RWPE2 (cell line): Measurements from ENCODE around the gene CFAP73.

Experiments used
- ATAC-seq: fragments of 200-7000 bp; cut with Tn5 transposase; 3 replicates; pipeline ENCODE4 v1.9.1; 2021; ENCODE audit warnings: low read depth
- DNase-seq: peaks from one replicate; pipeline ENCODE4 v3.0.0-alpha.2; 2020; ENCODE audit warnings: low spot score
- H3K27ac ChIP-seq: fragments of 450-650 bp; 2 replicates; pipeline ENCODE4 v1.5.1; 2017; ENCODE audit warnings: mild to moderate bottlenecking; ENCODE audit not compliant: poor library complexity, severe bottlenecking
- H3K27me3 ChIP-seq: fragments of 250-450 bp; sonication (Bioruptor Pico); 2 replicates; pipeline ENCODE4 v1.5.1; 2021; ENCODE audit warnings: mild to moderate bottlenecking, moderate library complexity; ENCODE audit not compliant: insufficient read depth, poor library complexity, severe bottlenecking
- H3K36me3 ChIP-seq: fragments of 250-450 bp; sonication (Bioruptor Pico); 2 replicates; pipeline ENCODE4 v1.5.1; 2020; ENCODE audit warnings: low read depth, mild to moderate bottlenecking, moderate library complexity
- H3K4me1 ChIP-seq: fragments of 250-450 bp; sonication (Bioruptor Pico); 2 replicates; pipeline ENCODE4 v1.5.1; 2021; ENCODE audit warnings: mild to moderate bottlenecking, moderate library complexity; ENCODE audit not compliant: insufficient read depth, poor library complexity, severe bottlenecking
- H3K4me3 ChIP-seq: fragments of 250-450 bp; sonication (Bioruptor Pico); 2 replicates; pipeline ENCODE4 v1.5.1; 2021; ENCODE audit warnings: mild to moderate bottlenecking, moderate library complexity; ENCODE audit not compliant: severe bottlenecking
- H3K9me3 ChIP-seq: fragments of 250-450 bp; sonication (Bioruptor Pico); 2 replicates; pipeline ENCODE4 v1.5.1; 2021; ENCODE audit warnings: mild to moderate bottlenecking, moderate library complexity; ENCODE audit not compliant: severe bottlenecking
- TF ChIP-seq, protein P1 (sequence below): fragments of 450-650 bp; IDR thresholded peaks from one replicate; pipeline ENCODE4 v1.5.1; 2017; ENCODE audit warnings: mild to moderate bottlenecking, moderate library complexity; ENCODE audit not compliant: poor library complexity, severe bottlenecking

Gene CFAP73

GRCh38 chr12:113190761-113191160, 41.2 kb downstream of the CFAP73 start:
- DNase-seq (no peak), ATAC-seq (peak; percentile 37; the same call in 2 of the 3 replicates)
- TF ChIP-seq, protein P1, sequence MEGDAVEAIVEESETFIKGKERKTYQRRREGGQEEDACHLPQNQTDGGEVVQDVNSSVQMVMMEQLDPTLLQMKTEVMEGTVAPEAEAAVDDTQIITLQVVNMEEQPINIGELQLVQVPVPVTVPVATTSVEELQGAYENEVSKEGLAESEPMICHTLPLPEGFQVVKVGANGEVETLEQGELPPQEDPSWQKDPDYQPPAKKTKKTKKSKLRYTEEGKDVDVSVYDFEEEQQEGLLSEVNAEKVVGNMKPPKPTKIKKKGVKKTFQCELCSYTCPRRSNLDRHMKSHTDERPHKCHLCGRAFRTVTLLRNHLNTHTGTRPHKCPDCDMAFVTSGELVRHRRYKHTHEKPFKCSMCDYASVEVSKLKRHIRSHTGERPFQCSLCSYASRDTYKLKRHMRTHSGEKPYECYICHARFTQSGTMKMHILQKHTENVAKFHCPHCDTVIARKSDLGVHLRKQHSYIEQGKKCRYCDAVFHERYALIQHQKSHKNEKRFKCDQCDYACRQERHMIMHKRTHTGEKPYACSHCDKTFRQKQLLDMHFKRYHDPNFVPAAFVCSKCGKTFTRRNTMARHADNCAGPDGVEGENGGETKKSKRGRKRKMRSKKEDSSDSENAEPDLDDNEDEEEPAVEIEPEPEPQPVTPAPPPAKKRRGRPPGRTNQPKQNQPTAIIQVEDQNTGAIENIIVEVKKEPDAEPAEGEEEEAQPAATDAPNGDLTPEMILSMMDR: no peak
- Histone ChIP-seq H3K4me1 (peaks cover 12% of the 10 kb centered on the region), H3K27me3 (no peaks in the 10 kb centered on the region), H3K9me3 (no peaks in the 10 kb centered on the region), H3K27ac (no peak overlapping the region), H3K36me3 (peaks cover 37% of the 10 kb centered on the region), H3K4me3 (no peak overlapping the region)

DNA sequence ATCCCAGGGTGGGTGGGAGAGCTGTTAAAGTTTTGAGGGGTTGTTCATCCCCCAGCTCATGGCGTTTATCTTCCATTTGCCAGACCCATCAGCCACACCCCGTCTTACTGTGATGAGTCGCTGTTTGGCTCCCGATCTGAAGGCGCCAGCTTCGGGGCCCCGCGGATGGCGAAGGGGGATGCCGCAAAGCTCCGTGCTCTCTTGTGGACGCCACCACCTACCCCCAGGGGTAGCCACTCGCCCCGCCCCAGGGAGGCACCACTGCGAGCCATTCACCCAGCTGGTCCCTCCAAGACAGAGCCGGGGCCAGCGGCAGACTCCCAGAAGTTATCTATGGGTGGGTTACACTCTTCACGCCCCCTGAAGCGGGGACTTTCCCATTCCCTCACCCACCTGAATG, 41.7 kb downstream of the CFAP73 start:
- Histone ChIP-seq H3K4me3 (no peak overlapping the region), H3K9me3 (no peaks in the 10 kb centered on the region)
- no peak for DNase-seq

GRCh38 chr12:113194971-113195391, 45.5 kb downstream of the CFAP73 start:
- TF ChIP-seq, protein P1: no peak
- Histone ChIP-seq H3K27me3 (no peaks in the 10 kb centered on the region), H3K9me3 (no peaks in the 10 kb centered on the region), H3K36me3 (peaks cover 22% of the 10 kb centered on the region), H3K4me3 (no peak overlapping the region), H3K27ac (peak overlapping the region; percentile 62), H3K4me1 (peaks cover 12% of the 10 kb centered on the region)
- no peak for DNase-seq
- ATAC-seq: peak; percentile 15; the same call in 1 of the 3 replicates

More for the DNA sequence above, 41.7 kb downstream of the CFAP73 start:
- Histone ChIP-seq H3K27me3 (no peaks in the 10 kb centered on the region), H3K27ac (no peak overlapping the region), H3K36me3 (peaks cover 37% of the 10 kb centered on the region), H3K4me1 (peaks cover 12% of the 10 kb centered on the region)
- ATAC-seq: no peak
- TF ChIP-seq, protein P1: no peak

- H3K27me3 ChIP-seq: no peaks in the 10 kb centered on the region
- DNase-seq (no peak), ATAC-seq (no peak)
- no peaks in the 10 kb centered on the region for H3K9me3 ChIP-seq
- H3K36me3 ChIP-seq: peaks cover 19% of the 10 kb centered on the region
- TF ChIP-seq, protein P1: no peak
- H3K4me3 ChIP-seq: no peak overlapping the region
- peaks cover 12% of the 10 kb centered on the region for H3K4me1 ChIP-seq
- no peak overlapping the region for H3K27ac ChIP-seq
Observed at GRCh38 chr12:113195598-113195997, 46.1 kb downstream of the CFAP73 start.

DNA sequence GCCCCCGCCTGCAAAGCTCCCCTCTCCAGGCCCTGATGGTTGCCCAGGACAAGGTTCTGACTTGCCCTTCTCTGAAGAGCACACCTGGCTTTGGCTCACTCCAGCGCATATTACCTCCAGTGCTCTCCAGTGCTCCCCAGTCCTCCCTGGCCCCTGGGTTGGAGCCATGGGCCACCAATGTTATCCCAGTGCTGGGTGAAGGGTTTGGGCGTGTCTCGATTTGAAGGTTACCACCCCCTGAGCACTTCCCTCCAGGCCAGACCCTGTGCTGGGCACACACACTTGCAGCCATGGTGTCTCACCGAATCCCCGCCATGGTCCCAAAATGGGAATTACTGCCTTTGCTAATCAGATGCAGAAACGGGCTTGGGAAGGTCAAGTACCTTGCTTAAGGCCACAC, 47.1 kb downstream of the CFAP73 start:
- no peak overlapping the region for H3K4me3 ChIP-seq
- peaks cover 9% of the 10 kb centered on the region for H3K36me3 ChIP-seq
- DNase-seq (no peak), ATAC-seq (no peak)
- H3K27ac ChIP-seq: no peak overlapping the region
- H3K4me1 ChIP-seq: peaks cover 12% of the 10 kb centered on the region
- no peaks in the 10 kb centered on the region for H3K27me3 ChIP-seq
- H3K9me3 ChIP-seq: no peaks in the 10 kb centered on the region
- TF ChIP-seq, protein P1: no peak
